WTC11 (cell line): ENCODE data around the gene DNM3. TPM values are rescaled to one million over a fixed set of nuclear protein-coding genes. Genes with fewer than 3 reads are reported as not detected.

ENCODE experiments used
- ATAC-seq: fragments of 200-7000 bp; cut with Tn5 transposase; 2 replicates; pipeline ENCODE4 v1.10.0; 2021; ENCODE audit warnings: mild to moderate bottlenecking, moderate library complexity
- CTCF ChIA-PET: fragments of 300-600 bp; sonication (Branson Sonifier 250); formaldehyde crosslinking; loops from one replicate; lab custom pipeline; 2021; ENCODE audit warnings: antibody characterized with exemption; lab: Charles Lee
- POLR2A ChIA-PET: fragments of 350-600 bp; sonication (Branson Sonifier 250); formaldehyde crosslinking; loops from one replicate; lab custom pipeline; 2021; ENCODE audit warnings: antibody characterized with exemption; lab: Charles Lee
- DNase-seq: peaks from one replicate; pipeline ENCODE4 v3.0.0; 2021; ENCODE audit warnings: low spot score
- H3K27ac Mint-ChIP-seq: 2 replicates; pipeline ENCODE4 v1.8.0; 2021; ENCODE audit warnings: mixed read lengths
- H3K27me3 Mint-ChIP-seq: 2 replicates; pipeline ENCODE4 v1.8.0; 2021; ENCODE audit warnings: low read depth, mild to moderate bottlenecking, moderate library complexity, mixed read lengths
- H3K36me3 Mint-ChIP-seq: 2 replicates; pipeline ENCODE4 v1.8.0; 2021; ENCODE audit warnings: mixed read lengths
- H3K4me1 Mint-ChIP-seq: 2 replicates; pipeline ENCODE4 v1.8.0; 2022; ENCODE audit warnings: mixed read lengths
- H3K4me3 Mint-ChIP-seq: 2 replicates; pipeline ENCODE4 v1.8.0; 2021; ENCODE audit warnings: mild to moderate bottlenecking, moderate library complexity, mixed read lengths
- H3K9me3 Mint-ChIP-seq: 2 replicates; pipeline ENCODE4 v1.8.0; 2021; ENCODE audit warnings: mixed read lengths
- CBFB ChIP-seq: sonication (generic); formaldehyde crosslinking; IDR thresholded peaks from 2 replicates; pipeline ENCODE4 v1.8.1; 2022; ENCODE audit warnings: mild to moderate bottlenecking, low read depth, missing genetic modification reagents
- CREB1 ChIP-seq: sonication (generic); formaldehyde crosslinking; IDR thresholded peaks from 2 replicates; pipeline ENCODE4 v1.8.0; 2023; ENCODE audit warnings: mild to moderate bottlenecking, missing genetic modification reagents
- CREM ChIP-seq: sonication (generic); formaldehyde crosslinking; IDR thresholded peaks from 2 replicates; pipeline ENCODE4 v1.8.1; 2022; ENCODE audit warnings: mild to moderate bottlenecking, missing genetic modification reagents, moderate library complexity
- E2F4 ChIP-seq: sonication (generic); formaldehyde crosslinking; IDR thresholded peaks from 2 replicates; pipeline ENCODE4 v1.8.1; 2022; ENCODE audit warnings: low read depth, mild to moderate bottlenecking, moderate library complexity, missing genetic modification reagents, borderline replicate concordance
- ETV6 ChIP-seq: sonication (generic); formaldehyde crosslinking; IDR thresholded peaks from 2 replicates; pipeline ENCODE4 v1.8.1; 2022; ENCODE audit warnings: mild to moderate bottlenecking, missing genetic modification reagents
- GTF2I ChIP-seq: fragments of 250-450 bp; sonication (Bioruptor Pico); conservative IDR thresholded peaks from 2 replicates; pipeline ENCODE4 v1.4.0; 2021; ENCODE audit warnings: mild to moderate bottlenecking
- HMGA2 ChIP-seq: fragments of 250-450 bp; sonication (Bioruptor Pico); IDR thresholded peaks from 2 replicates; pipeline ENCODE4 v1.4.0; 2021; ENCODE audit warnings: mild to moderate bottlenecking, moderate library complexity
- KAT7 ChIP-seq: sonication (generic); formaldehyde crosslinking; IDR thresholded peaks from 2 replicates; pipeline ENCODE4 v1.8.1; 2023; ENCODE audit warnings: missing genetic modification reagents, mild to moderate bottlenecking, borderline replicate concordance
- MYBL2 ChIP-seq: sonication (generic); formaldehyde crosslinking; IDR thresholded peaks from 2 replicates; pipeline ENCODE4 v1.8.1; 2023; ENCODE audit warnings: mild to moderate bottlenecking, moderate library complexity, missing genetic modification reagents
- NR2C2 ChIP-seq: sonication (generic); formaldehyde crosslinking; IDR thresholded peaks from 2 replicates; pipeline ENCODE4 v1.8.0; 2022; ENCODE audit warnings: mild to moderate bottlenecking, missing genetic modification reagents
- SP1 ChIP-seq: sonication (generic); formaldehyde crosslinking; conservative IDR thresholded peaks from 2 replicates; pipeline ENCODE4 v1.8.1; 2022; ENCODE audit warnings: missing genetic modification reagents
- USF2 ChIP-seq: sonication (generic); formaldehyde crosslinking; IDR thresholded peaks from 2 replicates; pipeline ENCODE4 v1.8.1; 2023; ENCODE audit warnings: mild to moderate bottlenecking, missing genetic modification reagents, moderate library complexity
- ZBTB21 ChIP-seq: sonication (generic); formaldehyde crosslinking; IDR thresholded peaks from 2 replicates; pipeline ENCODE4 v1.8.1; 2023; ENCODE audit warnings: mild to moderate bottlenecking, missing genetic modification reagents, borderline replicate concordance
- ZBTB43 ChIP-seq: sonication (generic); formaldehyde crosslinking; IDR thresholded peaks from 2 replicates; pipeline ENCODE4 v1.8.1; 2023; ENCODE audit warnings: mild to moderate bottlenecking, missing genetic modification reagents
- ZNF232 ChIP-seq: sonication (generic); formaldehyde crosslinking; IDR thresholded peaks from 2 replicates; pipeline ENCODE4 v1.8.0; 2022; ENCODE audit warnings: mild to moderate bottlenecking, missing genetic modification reagents
- ZNF281 ChIP-seq: sonication (generic); formaldehyde crosslinking; IDR thresholded peaks from 2 replicates; pipeline ENCODE4 v1.8.0; 2023; ENCODE audit warnings: mild to moderate bottlenecking, missing genetic modification reagents
- total RNA-seq: library from RNA; stranded (reverse); gene quantifications from 3 replicates; pipeline ENCODE4 v1.2.3, GENCODE V29; 2021
- TF ChIP-seq, protein P1 (sequence below): fragments of 200-600 bp; IDR thresholded peaks from 2 replicates; pipeline ENCODE4 v1.8.0; 2022; ENCODE audit warnings: antibody characterized with exemption
- TF ChIP-seq, protein P2 (sequence below): sonication (generic); formaldehyde crosslinking; IDR thresholded peaks from 2 replicates; pipeline ENCODE4 v1.8.0; 2022; ENCODE audit warnings: mild to moderate bottlenecking, missing genetic modification reagents

The DNM3 gene
- total RNA-seq, 1 experiment from 2014 or later, result 1.9 TPM

GRCh38 chr1:172277989-172278388 lies 436.7 kb downstream of the DNM3 start:
- TF ChIP-seq E2F4 (CRISPR knock-in tag) (no peak), SP1 (no peak), ZNF281 (no peak), NR2C2 (CRISPR knock-in tag) (no peak), HMGA2 (CRISPR knock-in tag) (no peak), CREB1 (CRISPR knock-in tag) (no peak)
- TF ChIP-seq, protein P1, sequence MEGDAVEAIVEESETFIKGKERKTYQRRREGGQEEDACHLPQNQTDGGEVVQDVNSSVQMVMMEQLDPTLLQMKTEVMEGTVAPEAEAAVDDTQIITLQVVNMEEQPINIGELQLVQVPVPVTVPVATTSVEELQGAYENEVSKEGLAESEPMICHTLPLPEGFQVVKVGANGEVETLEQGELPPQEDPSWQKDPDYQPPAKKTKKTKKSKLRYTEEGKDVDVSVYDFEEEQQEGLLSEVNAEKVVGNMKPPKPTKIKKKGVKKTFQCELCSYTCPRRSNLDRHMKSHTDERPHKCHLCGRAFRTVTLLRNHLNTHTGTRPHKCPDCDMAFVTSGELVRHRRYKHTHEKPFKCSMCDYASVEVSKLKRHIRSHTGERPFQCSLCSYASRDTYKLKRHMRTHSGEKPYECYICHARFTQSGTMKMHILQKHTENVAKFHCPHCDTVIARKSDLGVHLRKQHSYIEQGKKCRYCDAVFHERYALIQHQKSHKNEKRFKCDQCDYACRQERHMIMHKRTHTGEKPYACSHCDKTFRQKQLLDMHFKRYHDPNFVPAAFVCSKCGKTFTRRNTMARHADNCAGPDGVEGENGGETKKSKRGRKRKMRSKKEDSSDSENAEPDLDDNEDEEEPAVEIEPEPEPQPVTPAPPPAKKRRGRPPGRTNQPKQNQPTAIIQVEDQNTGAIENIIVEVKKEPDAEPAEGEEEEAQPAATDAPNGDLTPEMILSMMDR, result no peak
- TF ChIP-seq, all 79 proteins: peak for 0
- peaks cover 36% of the 10 kb centered on the region for H3K4me1 Mint-ChIP-seq
- H3K36me3 Mint-ChIP-seq, result no peaks in the 10 kb centered on the region
- peaks cover 19% of the 10 kb centered on the region for H3K27me3 Mint-ChIP-seq
- CTCF ChIA-PET, result no interaction called here
- no peak overlapping the region for H3K4me3 Mint-ChIP-seq
- ATAC-seq, result no peak
- POLR2A ChIA-PET, result no interaction called here
- H3K27ac Mint-ChIP-seq, result no peak overlapping the region
- DNase-seq, result no peak
- H3K9me3 Mint-ChIP-seq, result 0 out of 2 replicates have a peak, but pooled peaks cover under 1% of the 10 kb centered on the region

DNA sequence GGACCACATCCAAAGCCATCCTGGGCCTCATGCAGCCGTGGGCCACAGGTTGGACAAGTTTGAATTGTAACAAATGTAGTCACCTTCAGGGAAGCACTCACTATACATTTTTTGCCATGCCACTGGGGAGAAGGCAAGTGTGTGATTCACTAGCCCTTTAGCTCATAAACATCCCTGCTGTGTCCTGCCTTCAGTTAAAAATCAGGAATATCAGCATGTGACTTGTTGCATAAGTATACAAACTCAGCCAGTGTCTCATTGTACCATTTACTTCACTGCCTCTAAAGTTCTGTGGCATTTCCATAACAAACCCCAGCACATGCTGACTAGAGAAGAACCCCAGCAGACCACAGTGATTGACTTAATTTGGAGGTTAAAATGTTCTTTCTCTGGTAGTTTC lies 437.2 kb downstream of the DNM3 start:
- TF ChIP-seq CBFB, result 0 out of 2 replicates have a peak, but pooled peaks have one; percentile 37
- TF ChIP-seq, protein P2, sequence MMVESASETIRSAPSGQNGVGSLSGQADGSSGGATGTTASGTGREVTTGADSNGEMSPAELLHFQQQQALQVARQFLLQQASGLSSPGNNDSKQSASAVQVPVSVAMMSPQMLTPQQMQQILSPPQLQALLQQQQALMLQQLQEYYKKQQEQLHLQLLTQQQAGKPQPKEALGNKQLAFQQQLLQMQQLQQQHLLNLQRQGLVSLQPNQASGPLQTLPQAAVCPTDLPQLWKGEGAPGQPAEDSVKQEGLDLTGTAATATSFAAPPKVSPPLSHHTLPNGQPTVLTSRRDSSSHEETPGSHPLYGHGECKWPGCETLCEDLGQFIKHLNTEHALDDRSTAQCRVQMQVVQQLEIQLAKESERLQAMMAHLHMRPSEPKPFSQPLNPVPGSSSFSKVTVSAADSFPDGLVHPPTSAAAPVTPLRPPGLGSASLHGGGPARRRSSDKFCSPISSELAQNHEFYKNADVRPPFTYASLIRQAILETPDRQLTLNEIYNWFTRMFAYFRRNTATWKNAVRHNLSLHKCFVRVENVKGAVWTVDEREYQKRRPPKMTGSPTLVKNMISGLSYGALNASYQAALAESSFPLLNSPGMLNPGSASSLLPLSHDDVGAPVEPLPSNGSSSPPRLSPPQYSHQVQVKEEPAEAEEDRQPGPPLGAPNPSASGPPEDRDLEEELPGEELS (CRISPR knock-in tag), result peak; percentile 66; the same call in 1 of the 2 replicates
- 0 out of 2 replicates have a peak, but pooled peaks have one; percentile 16 for TF ChIP-seq MYBL2 (CRISPR knock-in tag)
- TF ChIP-seq USF2 (CRISPR knock-in tag), result peak; percentile 76
- TF ChIP-seq GTF2I (CRISPR knock-in tag), result no peak
- TF ChIP-seq SP1, result 0 out of 2 replicates have a peak, but pooled peaks have one; percentile 48
- TF ChIP-seq ZBTB21, result no peak
- no peak for TF ChIP-seq ZNF232 (CRISPR knock-in tag)
- TF ChIP-seq CREM (CRISPR knock-in tag), result 0 out of 2 replicates have a peak, but pooled peaks have one; percentile 36
- TF ChIP-seq KAT7 (CRISPR knock-in tag), result no peak
- TF ChIP-seq ZBTB43 (CRISPR knock-in tag), result peak; percentile 40; the same call in 1 of the 2 replicates
- 0 out of 2 replicates have a peak, but pooled peaks have one; percentile 46 for TF ChIP-seq ETV6
- Mint-ChIP-seq H3K36me3 (no peaks in the 10 kb centered on the region), H3K27ac (peak overlapping the region; percentile 30), H3K4me1 (peaks cover 36% of the 10 kb centered on the region), H3K9me3 (0 out of 2 replicates have a peak, but pooled peaks cover 4% of the 10 kb centered on the region), H3K27me3 (peaks cover 19% of the 10 kb centered on the region), H3K4me3 (no peak overlapping the region)
- ChIA-PET POLR2A (no interaction called here), CTCF (no interaction called here)
- ATAC-seq (peak; percentile 93), DNase-seq (no peak)
